Cerebellar cortex (tissue), 1 donor: Measurements from ENCODE around the gene RYR3.

ENCODE experiments used
- DNase-seq: peaks from one replicate; pipeline ENCODE4 v3.0.0-alpha.2; 2015; ENCODE audit warnings: low spot score

Gene RYR3

GRCh38 chr15:33834892-33835743 is 524.4 kb downstream of the RYR3 start:
- no peak for DNase-seq

- no peak for DNase-seq
These were observed 526.5 kb downstream of the RYR3 start for GRCh38 chr15:33837294-33837693.

GRCh38 chr15:33839540-33839939 is 528.8 kb downstream of the RYR3 start:
- no peak for DNase-seq

GRCh38 chr15:33840615-33841014 is 529.8 kb downstream of the RYR3 start:
- DNase-seq: no peak

- DNase-seq: no peak
These were observed 533.4 kb downstream of the RYR3 start for GRCh38 chr15:33844186-33844585.

- DNase-seq: no peak
These were observed 533.8 kb downstream of the RYR3 start for GRCh38 chr15:33844597-33844996.

- DNase-seq: no peak
These were observed 535.4 kb downstream of the RYR3 start for GRCh38 chr15:33846142-33846541.

GRCh38 chr15:33846862-33847261 is 536.1 kb downstream of the RYR3 start:
- no peak for DNase-seq

- no peak for DNase-seq
These were observed 537.2 kb downstream of the RYR3 start for GRCh38 chr15:33848011-33848410.

GRCh38 chr15:33851079-33851478 is 540.3 kb downstream of the RYR3 start:
- DNase-seq: no peak

GRCh38 chr15:33852094-33852493 is 541.3 kb downstream of the RYR3 start:
- no peak for DNase-seq

GRCh38 chr15:33852570-33852969 is 541.8 kb downstream of the RYR3 start:
- DNase-seq: no peak

- no peak for DNase-seq
These were observed 547.0 kb downstream of the RYR3 start for GRCh38 chr15:33857726-33858125.

- DNase-seq: no peak
These were observed 548.1 kb downstream of the RYR3 start for GRCh38 chr15:33858836-33859235.

GRCh38 chr15:33859992-33860545 is 549.3 kb downstream of the RYR3 start:
- DNase-seq: no peak

GRCh38 chr15:33860754-33861153 is 550.0 kb downstream of the RYR3 start:
- DNase-seq: no peak

GRCh38 chr15:33864360-33865075 is 553.8 kb downstream of the RYR3 start:
- no peak for DNase-seq

GRCh38 chr15:33865416-33865815 is 554.6 kb downstream of the RYR3 start:
- DNase-seq: no peak

GRCh38 chr15:33866101-33866737 is 555.5 kb downstream of the RYR3 start:
- no peak for DNase-seq

GRCh38 chr15:33871980-33872379 is 561.2 kb downstream of the RYR3 start:
- DNase-seq: no peak

GRCh38 chr15:33872416-33873106 is 561.8 kb downstream of the RYR3 start:
- DNase-seq: no peak

- no peak for DNase-seq
These were observed 563.4 kb downstream of the RYR3 start for GRCh38 chr15:33874156-33874555.
